ENCODE data around the gene OOSP3.

GRCh38 chr11:59901306-59901705, 22.7 kb downstream of the OOSP3 start:
- no peak for TF ChIP-seq POLR2A (IDR thresholded peaks at IDR 0.05)
- no peak for TF ChIP-seq CTCF (IDR thresholded peaks at IDR 0.05 in 4 of 5, conservative IDR thresholded peaks at IDR 0.05 in 1 of 5)
